ENCODE measurements around the gene PRICKLE4.
A peak's percentile ranks its signal among the peaks of the same experiment; 100 is the strongest.

Gene PRICKLE4

GRCh38 chr6:41733707-41734665 lies 46.6 kb upstream of the PRICKLE4 start:
- peak overlapping the region; percentile 62 for H3K4me3 ChIP-seq (ENCODE audit: control insufficient read depth, low read depth, low read length)
- TF ChIP-seq CTCF (conservative IDR thresholded peaks at IDR 0.05; ENCODE audit: control insufficient read depth, insufficient read depth, low read depth, low read length), result no peak
- peak; percentile 57 for DNase-seq (ENCODE audit: low read depth)

DNA sequence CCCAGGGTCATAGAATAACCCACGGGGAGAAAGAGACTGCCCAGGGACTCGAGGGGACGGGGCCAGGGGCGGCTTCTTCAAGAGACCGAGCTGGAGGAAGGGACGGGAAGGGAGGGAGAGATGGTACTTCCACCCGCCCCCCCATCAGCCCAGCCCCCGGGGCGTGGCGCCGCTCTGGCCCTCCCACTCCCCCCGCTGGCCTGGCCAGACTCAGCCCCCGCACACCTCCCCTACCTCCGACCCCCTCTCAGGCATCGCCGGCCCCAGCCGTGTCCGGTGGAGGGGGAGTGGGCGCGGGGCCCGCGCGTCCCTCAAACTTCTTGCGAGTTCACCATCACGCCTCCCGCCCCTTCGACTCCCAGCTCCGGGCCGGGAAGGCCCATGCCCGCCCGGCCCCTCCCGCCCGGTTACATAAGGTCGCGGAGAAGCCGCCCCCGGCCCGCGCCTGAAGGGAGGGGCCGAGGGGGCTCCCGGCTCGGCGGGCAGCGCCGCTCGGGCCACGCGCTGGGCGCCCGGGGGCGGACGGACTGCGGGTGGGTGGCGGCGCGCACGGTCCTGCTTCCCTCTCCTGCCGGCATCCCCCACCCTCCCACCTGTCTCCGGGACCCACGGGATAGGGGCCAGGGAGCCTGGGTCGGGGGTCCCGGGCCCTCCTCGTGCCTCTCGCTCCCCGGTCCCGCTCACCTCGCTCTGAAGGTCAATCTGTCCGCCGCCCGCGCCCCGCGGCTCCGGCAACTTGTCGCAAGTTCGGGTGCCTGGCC lies 45.7 kb upstream of the PRICKLE4 start:
- no peak for TF ChIP-seq CTCF (conservative IDR thresholded peaks at IDR 0.05; ENCODE audit: control insufficient read depth, insufficient read depth, low read depth, low read length)
- H3K4me3 ChIP-seq (ENCODE audit: control insufficient read depth, low read depth, low read length), result peak overlapping the region; percentile 62
- peak; percentile 64 for DNase-seq (ENCODE audit: low read depth)

- DNase-seq (ENCODE audit: low read depth), result peak; percentile 86
- peak within 1 kb of the TSS; percentile 62 for H3K4me3 ChIP-seq (ENCODE audit: control insufficient read depth, low read depth, low read length)
- TF ChIP-seq CTCF (conservative IDR thresholded peaks at IDR 0.05; ENCODE audit: control insufficient read depth, insufficient read depth, low read depth, low read length), result peak; percentile 55
Measured at GRCh38 chr6:41735427-41736185, 45.0 kb upstream of the PRICKLE4 start, which contains the start of gene TFEB. TFEB (minus strand) TSS chr6:41735608; CDS start chr6:41691213, 44,395 bp downstream.

DNA sequence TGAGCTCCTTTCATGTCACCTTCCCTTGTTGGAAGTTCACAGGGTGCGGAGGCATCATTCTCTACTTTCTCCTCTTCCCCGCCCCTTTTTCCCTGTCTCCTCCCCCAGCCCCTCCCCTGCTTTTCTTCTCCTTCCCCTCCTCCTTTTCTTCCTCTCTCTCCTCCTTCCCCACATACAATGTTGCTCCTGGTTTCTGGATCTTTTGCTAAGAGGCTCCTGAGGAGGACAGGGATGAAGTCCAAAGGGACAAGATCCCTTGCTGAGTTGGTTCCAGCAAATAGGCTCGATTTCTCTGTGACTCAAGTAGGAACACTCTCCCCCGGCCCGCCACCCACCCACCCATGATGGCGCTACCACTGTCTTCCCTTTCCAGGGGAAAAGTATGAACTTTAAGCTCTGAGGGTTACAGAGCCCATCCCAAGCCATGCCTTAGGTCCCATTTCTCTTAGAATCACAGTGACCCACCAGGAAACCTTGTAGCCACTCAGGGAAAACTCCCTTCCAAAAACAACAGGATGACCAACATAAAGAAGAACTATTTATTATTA lies 44.3 kb upstream of the PRICKLE4 start:
- no peak overlapping the region for H3K4me3 ChIP-seq (ENCODE audit: control insufficient read depth, low read depth, low read length)
- DNase-seq (ENCODE audit: low read depth), result no peak
- TF ChIP-seq CTCF (conservative IDR thresholded peaks at IDR 0.05; ENCODE audit: control insufficient read depth, insufficient read depth, low read depth, low read length), result no peak

DNA sequence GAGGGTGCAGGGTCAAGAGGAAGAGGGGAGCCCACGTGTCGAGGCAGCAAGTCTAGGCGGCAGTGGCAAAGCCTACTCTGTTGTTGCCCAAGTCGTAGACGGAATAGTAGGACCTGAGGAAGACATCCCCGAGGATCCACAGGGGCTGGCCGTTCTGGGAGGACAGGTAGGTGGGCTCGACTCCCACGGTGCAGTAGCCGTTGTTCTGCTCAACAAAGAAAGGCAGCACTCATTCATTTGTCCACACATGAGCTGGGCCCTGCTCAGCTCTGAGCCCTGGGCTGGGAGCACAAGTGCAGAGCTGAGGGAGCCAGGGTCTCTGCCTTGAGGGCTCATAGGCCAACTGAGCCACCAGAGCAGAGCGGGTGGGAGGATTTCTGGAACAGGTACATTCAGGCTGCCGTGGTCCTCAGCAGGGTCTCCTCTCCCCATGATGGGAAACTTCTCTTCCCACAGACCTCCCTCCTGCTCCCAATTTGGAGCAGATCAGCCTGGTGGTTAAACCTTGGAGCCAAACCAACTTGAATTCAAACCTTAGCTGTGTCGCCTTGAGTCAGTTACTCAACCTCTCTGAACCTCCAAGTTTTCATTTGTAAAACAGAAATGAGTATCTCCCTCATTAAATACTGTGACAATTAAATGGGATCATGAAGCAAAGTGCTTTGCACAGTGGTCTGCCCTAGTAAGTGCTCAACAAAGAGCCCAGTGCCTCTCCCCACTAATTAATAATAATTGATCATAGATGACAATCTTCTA lies 43.6 kb upstream of the PRICKLE4 start:
- no peak for TF ChIP-seq CTCF (conservative IDR thresholded peaks at IDR 0.05; ENCODE audit: control insufficient read depth, insufficient read depth, low read depth, low read length)
- DNase-seq (ENCODE audit: low read depth), result no peak
- H3K4me3 ChIP-seq (ENCODE audit: control insufficient read depth, low read depth, low read length), result no peak overlapping the region

Data from fibroblast of mammary gland (primary cell).